Upper lobe of right lung (tissue), 1 donor: Measurements from ENCODE around the gene CLASP1. TPM values are rescaled to one million over a fixed set of nuclear protein-coding genes. Genes with fewer than 3 reads are reported as not detected.
"Not testable (repeated sequence)": the region's sequence is repeated elsewhere in the genome, so short reads cannot be mapped to it uniquely, and the experiment has no call there.

Experiments
- ATAC-seq: fragments of 200-7000 bp; cut with Tn5 transposase; one replicate; pipeline ENCODE4 v1.9.1; 2020; ENCODE audit warnings: mild to moderate bottlenecking, moderate library complexity
- DNase-seq: peaks from one replicate; pipeline ENCODE4 v3.0.0-alpha.2; 2020
- H3K27ac ChIP-seq: fragments of 200-600 bp; one replicate; pipeline ENCODE4 v1.8.0; 2022
- H3K27me3 ChIP-seq: fragments of 200-600 bp; one replicate; pipeline ENCODE4 v1.8.0; 2022; ENCODE audit warnings: mild to moderate bottlenecking
- H3K36me3 ChIP-seq: fragments of 200-600 bp; one replicate; pipeline ENCODE4 v1.8.0; 2022
- H3K4me1 ChIP-seq: fragments of 200-600 bp; one replicate; pipeline ENCODE4 v1.8.0; 2022
- H3K4me3 ChIP-seq: fragments of 200-600 bp; one replicate; pipeline ENCODE4 v1.8.0; 2022; ENCODE audit warnings: mild to moderate bottlenecking
- H3K9me3 ChIP-seq: fragments of 200-600 bp; one replicate; pipeline ENCODE4 v1.8.0; 2022
- intact Hi-C: fragments of 100-400 bp; cut with DNase I; formaldehyde crosslinking; loops from one replicate; pipeline ENCODE4 v1.11.0; 2022
- total RNA-seq: library from RNA; stranded (reverse); fragmentation: NEBNext Ultra II Directional; extraction: Animal tissue kit (Norgen Biotek cat#: 25700); gene quantifications from one replicate; pipeline ENCODE4 v1.2.1, GENCODE V29; 2021
- TF ChIP-seq, protein P1 (sequence below): fragments of 200-600 bp; IDR thresholded peaks from one replicate; pipeline ENCODE4 v1.8.0; 2022; ENCODE audit warnings: antibody characterized with exemption
- donor health status: DM: no; HTN: yes; CAD: no; lungs with severe emphysema.

CLASP1 gene
- total RNA-seq, 1 donor from 2014 or later: 44.5 TPM

- H3K27me3 ChIP-seq: no peaks in the 10 kb centered on the region
- peaks cover 9% of the 10 kb centered on the region for H3K4me1 ChIP-seq
- H3K27ac ChIP-seq: no peak overlapping the region
- TF ChIP-seq, protein P1, sequence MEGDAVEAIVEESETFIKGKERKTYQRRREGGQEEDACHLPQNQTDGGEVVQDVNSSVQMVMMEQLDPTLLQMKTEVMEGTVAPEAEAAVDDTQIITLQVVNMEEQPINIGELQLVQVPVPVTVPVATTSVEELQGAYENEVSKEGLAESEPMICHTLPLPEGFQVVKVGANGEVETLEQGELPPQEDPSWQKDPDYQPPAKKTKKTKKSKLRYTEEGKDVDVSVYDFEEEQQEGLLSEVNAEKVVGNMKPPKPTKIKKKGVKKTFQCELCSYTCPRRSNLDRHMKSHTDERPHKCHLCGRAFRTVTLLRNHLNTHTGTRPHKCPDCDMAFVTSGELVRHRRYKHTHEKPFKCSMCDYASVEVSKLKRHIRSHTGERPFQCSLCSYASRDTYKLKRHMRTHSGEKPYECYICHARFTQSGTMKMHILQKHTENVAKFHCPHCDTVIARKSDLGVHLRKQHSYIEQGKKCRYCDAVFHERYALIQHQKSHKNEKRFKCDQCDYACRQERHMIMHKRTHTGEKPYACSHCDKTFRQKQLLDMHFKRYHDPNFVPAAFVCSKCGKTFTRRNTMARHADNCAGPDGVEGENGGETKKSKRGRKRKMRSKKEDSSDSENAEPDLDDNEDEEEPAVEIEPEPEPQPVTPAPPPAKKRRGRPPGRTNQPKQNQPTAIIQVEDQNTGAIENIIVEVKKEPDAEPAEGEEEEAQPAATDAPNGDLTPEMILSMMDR: no peak
- H3K4me3 ChIP-seq: no peak overlapping the region
- ATAC-seq (no peak), DNase-seq (no peak)
- intact Hi-C loops: no loop called here
- H3K36me3 ChIP-seq: no peaks in the 10 kb centered on the region
- no peaks in the 10 kb centered on the region for H3K9me3 ChIP-seq
These were observed 81.3 kb downstream of the CLASP1 start for GRCh38 chr2:121567957-121568409.

DNA sequence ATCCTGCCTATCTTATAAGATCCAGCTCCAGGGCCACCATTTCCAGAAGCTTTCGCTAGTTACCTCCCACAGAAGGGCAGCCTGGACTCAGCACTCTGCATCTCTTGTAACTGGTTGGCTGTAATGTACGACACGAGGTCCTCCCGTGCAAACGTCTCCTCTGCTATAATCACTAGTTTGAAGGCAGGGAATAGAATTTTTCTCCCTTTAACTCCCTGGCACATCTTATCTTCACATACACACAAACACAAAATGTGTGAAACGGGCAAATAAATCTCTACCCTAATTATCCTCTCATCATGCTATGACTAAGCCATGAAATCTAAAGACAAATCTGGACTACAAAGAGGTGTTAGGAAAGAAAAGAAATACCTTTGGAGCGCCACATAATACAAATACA is 81.8 kb downstream of the CLASP1 start:
- TF ChIP-seq, protein P1: no peak
- peaks cover 13% of the 10 kb centered on the region for H3K4me1 ChIP-seq
- H3K27me3 ChIP-seq: no peaks in the 10 kb centered on the region
- no peaks in the 10 kb centered on the region for H3K36me3 ChIP-seq
- no peak for ATAC-seq
- no peak overlapping the region for H3K4me3 ChIP-seq
- DNase-seq: no peak
- H3K27ac ChIP-seq: no peak overlapping the region
- intact Hi-C loops: no loop called here
- no peaks in the 10 kb centered on the region for H3K9me3 ChIP-seq

- no peaks in the 10 kb centered on the region for H3K36me3 ChIP-seq
- no peak overlapping the region for H3K27ac ChIP-seq
- no peaks in the 10 kb centered on the region for H3K27me3 ChIP-seq
- ATAC-seq (peak; percentile 36), DNase-seq (no peak)
- peaks cover 14% of the 10 kb centered on the region for H3K4me1 ChIP-seq
- intact Hi-C loops: no loop called here
- H3K9me3 ChIP-seq: no peaks in the 10 kb centered on the region
- TF ChIP-seq, protein P1: no peak
- H3K4me3 ChIP-seq: no peak overlapping the region
These were observed 83.6 kb downstream of the CLASP1 start for GRCh38 chr2:121565389-121566250.

GRCh38 chr2:121564905-121565304 is 84.4 kb downstream of the CLASP1 start:
- DNase-seq (no peak), ATAC-seq (peak; percentile 13)
- peaks cover 14% of the 10 kb centered on the region for H3K4me1 ChIP-seq
- H3K27me3 ChIP-seq: no peaks in the 10 kb centered on the region
- no peak overlapping the region for H3K4me3 ChIP-seq
- H3K27ac ChIP-seq: no peak overlapping the region
- intact Hi-C loops: no loop called here
- no peaks in the 10 kb centered on the region for H3K36me3 ChIP-seq
- no peaks in the 10 kb centered on the region for H3K9me3 ChIP-seq
- TF ChIP-seq, protein P1: no peak

- H3K27ac ChIP-seq, intact Hi-C loops, H3K4me3 ChIP-seq, H3K36me3 ChIP-seq, H3K9me3 ChIP-seq, DNase-seq, H3K27me3 ChIP-seq, ATAC-seq: not testable (repeated sequence)
- H3K4me1 ChIP-seq: peaks cover 14% of the 10 kb centered on the region
These were observed 85.5 kb downstream of the CLASP1 start for GRCh38 chr2:121563754-121564153.

- H3K27ac ChIP-seq: no peak overlapping the region
- no peaks in the 10 kb centered on the region for H3K36me3 ChIP-seq
- peaks cover 14% of the 10 kb centered on the region for H3K4me1 ChIP-seq
- TF ChIP-seq, protein P1: no peak
- ATAC-seq: no peak
- DNase-seq: no peak
- intact Hi-C loops: no loop called here
- no peaks in the 10 kb centered on the region for H3K9me3 ChIP-seq
- no peaks in the 10 kb centered on the region for H3K27me3 ChIP-seq
- no peak overlapping the region for H3K4me3 ChIP-seq
These were observed 86.7 kb downstream of the CLASP1 start for GRCh38 chr2:121562269-121563176.
